ENCODE data around the gene ATG9B. TPM values are rescaled to one million over a fixed set of nuclear protein-coding genes. Genes with fewer than 3 reads are reported as not detected.

ATG9B gene
- total RNA-seq, 1 experiment from 2014 or later = 13.7 TPM

DNA sequence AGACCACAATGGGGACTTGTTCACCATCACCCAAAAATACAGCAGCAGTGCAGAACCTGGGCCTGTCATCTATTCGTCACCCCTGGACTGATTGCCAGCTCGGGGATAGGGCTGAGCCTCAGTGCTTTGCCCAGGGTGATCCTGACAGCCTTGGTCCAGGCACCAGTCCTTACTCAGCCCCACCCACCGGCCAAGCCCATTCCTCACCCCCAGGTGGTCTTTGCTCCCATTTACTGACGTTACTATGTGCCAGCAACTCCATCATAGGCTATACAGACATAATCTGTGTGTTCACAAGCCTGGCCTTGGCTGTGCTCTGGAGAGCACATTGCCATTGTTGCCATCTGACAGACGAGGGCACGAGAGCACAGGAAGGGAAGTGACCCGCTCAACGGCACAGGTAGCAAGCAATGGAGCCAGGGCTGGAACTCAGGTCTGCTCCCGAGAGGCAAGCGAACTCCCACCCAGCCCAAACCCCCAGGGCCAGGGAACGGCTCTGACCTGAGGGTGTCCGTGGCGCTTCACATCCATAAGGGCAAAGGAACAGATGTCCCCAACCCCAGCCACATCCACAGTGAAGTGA is 6.8 kb downstream of the ATG9B start:
- Histone ChIP-seq H3K27ac (no peak overlapping the region), H3K36me3 (ENCODE audit: low read depth) (no peaks in the 10 kb centered on the region), H3K9me2 (ENCODE audit: insufficient read depth) (no peaks in the 10 kb centered on the region), H3K9me3 (ENCODE audit: insufficient read depth, low read depth) (no peaks in the 10 kb centered on the region), H3K4me1 (replicated peaks; ENCODE audit: insufficient read depth) (peaks cover under 1% of the 10 kb centered on the region), H3F3A (ENCODE audit: insufficient read depth, low read depth) (peaks cover 12% of the 10 kb centered on the region; the same call in 1 of the 2 replicates), H3K27me3 (ENCODE audit: insufficient read depth, low read depth) (no peaks in the 10 kb centered on the region), H2AFZ (no peak overlapping the region), H3K4me3 (no peak overlapping the region), H3K4me2 (peak overlapping the region; percentile 57; the same call in 1 of the 2 replicates), H3K79me2 (ENCODE audit: low read depth) (no peaks in the 10 kb centered on the region), H4K20me1 (ENCODE audit: insufficient read depth) (no peaks in the 10 kb centered on the region)
- ChIA-PET CTCF (interaction anchor here (1.0 kb wide), 2 partner anchors 11 to 119 kb away, joined by 3 to 6 read pairs; partner anchors contain the start of gene ABCB8), POLR2A (ENCODE audit: unreplicated experiment) (no interaction called here)
- TF ChIP-seq, protein P1, sequence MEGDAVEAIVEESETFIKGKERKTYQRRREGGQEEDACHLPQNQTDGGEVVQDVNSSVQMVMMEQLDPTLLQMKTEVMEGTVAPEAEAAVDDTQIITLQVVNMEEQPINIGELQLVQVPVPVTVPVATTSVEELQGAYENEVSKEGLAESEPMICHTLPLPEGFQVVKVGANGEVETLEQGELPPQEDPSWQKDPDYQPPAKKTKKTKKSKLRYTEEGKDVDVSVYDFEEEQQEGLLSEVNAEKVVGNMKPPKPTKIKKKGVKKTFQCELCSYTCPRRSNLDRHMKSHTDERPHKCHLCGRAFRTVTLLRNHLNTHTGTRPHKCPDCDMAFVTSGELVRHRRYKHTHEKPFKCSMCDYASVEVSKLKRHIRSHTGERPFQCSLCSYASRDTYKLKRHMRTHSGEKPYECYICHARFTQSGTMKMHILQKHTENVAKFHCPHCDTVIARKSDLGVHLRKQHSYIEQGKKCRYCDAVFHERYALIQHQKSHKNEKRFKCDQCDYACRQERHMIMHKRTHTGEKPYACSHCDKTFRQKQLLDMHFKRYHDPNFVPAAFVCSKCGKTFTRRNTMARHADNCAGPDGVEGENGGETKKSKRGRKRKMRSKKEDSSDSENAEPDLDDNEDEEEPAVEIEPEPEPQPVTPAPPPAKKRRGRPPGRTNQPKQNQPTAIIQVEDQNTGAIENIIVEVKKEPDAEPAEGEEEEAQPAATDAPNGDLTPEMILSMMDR (conservative IDR thresholded peaks at IDR 0.05) = no peak
- TF ChIP-seq EZH2 (IDR thresholded peaks at IDR 0.05; ENCODE audit: low read depth) = no peak
- DNase-seq = no peak
- BruUV-seq (replicated peaks) = no TSS peak
- intact Hi-C loops (cut with micrococcal nuclease; ENCODE audit: unreplicated experiment) = no loop called here

DNA sequence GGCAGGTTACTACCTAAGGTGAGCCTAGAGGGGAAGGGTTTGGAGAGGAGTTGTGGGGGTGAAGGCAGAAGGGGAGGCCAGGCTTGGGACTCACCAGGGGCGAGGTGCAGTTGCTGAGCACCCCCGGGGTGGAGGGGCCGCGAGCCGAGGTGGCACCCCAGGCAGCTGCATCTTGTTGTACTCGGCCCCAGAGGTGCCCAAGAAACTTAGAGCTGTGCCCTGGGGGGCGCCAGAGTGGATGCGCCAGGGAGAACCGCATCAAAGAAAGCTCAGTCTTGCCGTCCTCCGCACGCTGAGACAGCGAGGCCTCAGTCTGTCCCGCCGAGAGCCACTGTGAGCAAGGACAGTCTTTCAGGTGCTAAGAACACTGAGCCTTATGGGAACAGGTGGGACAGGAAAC is 7.4 kb downstream of the ATG9B start:
- H3K27ac ChIP-seq = no peak overlapping the region
- CTCF ChIA-PET = no interaction called here
- H3K4me3 ChIP-seq = no peak overlapping the region
- H3K4me1 ChIP-seq (replicated peaks; ENCODE audit: insufficient read depth) = peaks cover 6% of the 10 kb centered on the region
- H4K20me1 ChIP-seq (ENCODE audit: insufficient read depth) = no peaks in the 10 kb centered on the region
- H3F3A ChIP-seq (ENCODE audit: insufficient read depth, low read depth) = peaks cover 12% of the 10 kb centered on the region; the same call in 1 of the 2 replicates
- DNase-seq = no peak
- H3K4me2 ChIP-seq = no peak overlapping the region
- BruUV-seq (replicated peaks) = no TSS peak
- H3K27me3 ChIP-seq (ENCODE audit: insufficient read depth, low read depth) = no peaks in the 10 kb centered on the region
- no peaks in the 10 kb centered on the region for H3K9me3 ChIP-seq (ENCODE audit: insufficient read depth, low read depth)
- H3K36me3 ChIP-seq (ENCODE audit: low read depth) = no peaks in the 10 kb centered on the region
- no peak overlapping the region for H2AFZ ChIP-seq
- no peaks in the 10 kb centered on the region for H3K9me2 ChIP-seq (ENCODE audit: insufficient read depth)
- POLR2A ChIA-PET (ENCODE audit: unreplicated experiment) = no interaction called here
- no peaks in the 10 kb centered on the region for H3K79me2 ChIP-seq (ENCODE audit: low read depth)
- intact Hi-C loops (cut with micrococcal nuclease; ENCODE audit: unreplicated experiment) = no loop called here
- TF ChIP-seq EZH2 (IDR thresholded peaks at IDR 0.05; ENCODE audit: low read depth) = no peak
- TF ChIP-seq, protein P1 (conservative IDR thresholded peaks at IDR 0.05) = no peak

DNA sequence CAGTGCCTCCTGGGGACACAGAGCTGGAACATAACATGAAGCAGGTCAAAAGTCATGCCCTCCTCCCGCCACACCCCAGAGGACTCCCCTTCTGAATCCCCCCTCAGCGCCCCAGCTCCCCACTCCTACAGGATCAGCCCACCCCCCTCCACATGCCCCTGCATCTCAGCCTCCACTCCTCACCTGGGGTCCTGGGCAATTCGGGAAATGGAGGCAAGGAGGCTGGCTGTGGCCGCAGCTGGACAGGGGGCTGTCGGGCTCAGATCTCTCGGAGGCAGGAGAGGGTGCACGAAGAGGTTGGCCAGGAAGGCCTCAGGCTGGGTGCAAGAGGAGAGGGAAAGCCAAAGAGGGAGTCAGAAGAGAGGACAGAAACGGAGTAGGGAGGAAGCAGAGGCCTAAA is 7.8 kb downstream of the ATG9B start:
- Histone ChIP-seq H3K27ac (no peak overlapping the region), H3K79me2 (ENCODE audit: low read depth) (no peaks in the 10 kb centered on the region), H4K20me1 (ENCODE audit: insufficient read depth) (no peaks in the 10 kb centered on the region), H3K9me2 (ENCODE audit: insufficient read depth) (no peaks in the 10 kb centered on the region), H3K4me3 (no peak overlapping the region), H3F3A (ENCODE audit: insufficient read depth, low read depth) (peaks cover 12% of the 10 kb centered on the region; the same call in 1 of the 2 replicates), H2AFZ (no peak overlapping the region), H3K4me1 (replicated peaks; ENCODE audit: insufficient read depth) (peaks cover 10% of the 10 kb centered on the region), H3K9me3 (ENCODE audit: insufficient read depth, low read depth) (no peaks in the 10 kb centered on the region), H3K27me3 (ENCODE audit: insufficient read depth, low read depth) (no peaks in the 10 kb centered on the region), H3K4me2 (no peak overlapping the region), H3K36me3 (ENCODE audit: low read depth) (no peaks in the 10 kb centered on the region)
- POLR2A ChIA-PET (ENCODE audit: unreplicated experiment) = no interaction called here
- BruUV-seq (replicated peaks) = no TSS peak
- no peak for DNase-seq
- no peak for TF ChIP-seq EZH2 (IDR thresholded peaks at IDR 0.05; ENCODE audit: low read depth)
- TF ChIP-seq, protein P1 (conservative IDR thresholded peaks at IDR 0.05) = no peak
- intact Hi-C loops (cut with micrococcal nuclease; ENCODE audit: unreplicated experiment) = no loop called here
- CTCF ChIA-PET = no interaction called here
